Mesothelial cell of epicardium (in vitro differentiated cells): ENCODE results near the gene METRNL. TPM values are rescaled to one million over a fixed set of nuclear protein-coding genes. Genes with fewer than 3 reads are reported as not detected.

Experiments
- DNase-seq, 2 experiments: peaks; one replicate each; pipeline ENCODE4 v3.0.0; 2021; ENCODE audit warnings: low spot score in 2 of 2; ENCODE audit not compliant: unreplicated experiment in 2 of 2
- H3K27ac Mint-ChIP-seq: 2 replicates; pipeline ENCODE4 v1.8.0; 2021; ENCODE audit warnings: mixed read lengths
- H3K27me3 Mint-ChIP-seq: 2 replicates; pipeline ENCODE4 v1.8.0; 2021; ENCODE audit warnings: low read depth, mixed read lengths
- H3K36me3 Mint-ChIP-seq: 2 replicates; pipeline ENCODE4 v1.8.0; 2021; ENCODE audit warnings: mixed read lengths
- H3K4me1 Mint-ChIP-seq: 2 replicates; pipeline ENCODE4 v1.8.0; 2021; ENCODE audit warnings: mixed read lengths
- H3K4me3 Mint-ChIP-seq: 2 replicates; pipeline ENCODE4 v1.8.0; 2021; ENCODE audit warnings: mild to moderate bottlenecking, moderate library complexity, mixed read lengths
- H3K9me3 Mint-ChIP-seq: 2 replicates; pipeline ENCODE4 v1.8.0; 2021; ENCODE audit warnings: mixed read lengths
- CTCF ChIP-seq: fragments of 200-600 bp; sonication (generic); IDR thresholded peaks from one replicate; pipeline ENCODE4 v1.5.0; 2021; ENCODE audit warnings: antibody characterized with exemption; ENCODE audit not compliant: unreplicated experiment
- total RNA-seq: library from RNA; stranded (reverse); gene quantifications from 3 replicates; pipeline ENCODE4 v1.2.1, GENCODE V29; 2021

METRNL gene
- total RNA-seq, 1 donor from 2014 or later: 106 TPM

DNA sequence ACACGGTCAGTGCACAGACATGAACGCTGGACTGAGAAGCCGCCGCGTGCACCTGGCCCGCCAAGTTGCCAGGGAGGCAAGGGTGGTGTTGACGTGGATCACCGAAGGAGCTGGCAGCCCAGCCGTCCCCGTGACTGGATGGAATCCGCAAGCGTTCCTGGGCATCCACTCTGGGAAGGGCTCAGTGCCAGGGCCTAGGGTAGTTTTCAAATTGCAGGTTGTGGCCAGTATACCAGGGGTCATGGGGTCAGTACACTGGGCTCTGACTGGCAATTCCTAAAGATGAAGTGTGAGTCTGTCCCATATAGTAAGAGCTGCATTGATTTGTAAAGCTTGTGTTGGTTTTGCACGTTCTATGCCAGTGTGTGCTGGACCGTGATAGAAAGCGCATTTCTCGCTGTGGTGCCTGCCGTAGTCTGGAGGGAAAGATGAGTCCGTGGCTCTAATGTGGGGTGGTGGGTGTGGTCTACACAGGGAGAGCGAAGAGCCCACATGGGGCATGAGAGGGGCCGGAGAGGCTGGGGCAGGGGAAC, 21.1 kb upstream of the METRNL start:
- H3K4me1 Mint-ChIP-seq: peaks cover 10% of the 10 kb centered on the region
- no peak for DNase-seq
- no peak overlapping the region for H3K4me3 Mint-ChIP-seq
- TF ChIP-seq CTCF: no peak
- H3K36me3 Mint-ChIP-seq: no peaks in the 10 kb centered on the region
- no peaks in the 10 kb centered on the region for H3K9me3 Mint-ChIP-seq
- no peaks in the 10 kb centered on the region for H3K27me3 Mint-ChIP-seq
- no peak overlapping the region for H3K27ac Mint-ChIP-seq

DNA sequence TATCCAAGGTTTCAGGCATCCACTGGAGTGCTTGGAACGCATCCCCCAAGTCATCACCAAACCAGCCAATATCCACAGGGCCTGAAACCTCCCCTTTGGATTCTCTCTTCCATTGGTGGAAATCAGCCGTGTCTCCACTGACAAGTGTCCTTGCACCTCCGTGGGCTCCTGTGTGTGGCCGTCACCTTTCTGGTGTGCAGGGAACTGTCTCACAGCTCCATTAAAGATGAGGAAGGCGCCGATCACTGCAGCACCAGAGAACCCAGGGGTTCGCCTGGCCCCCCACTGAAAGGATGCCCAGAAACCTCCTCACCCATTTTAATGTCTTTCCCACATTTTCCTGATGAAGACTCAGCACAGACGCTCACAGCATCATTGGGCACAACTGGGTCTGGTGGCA, 17.8 kb upstream of the METRNL start:
- peaks cover 7% of the 10 kb centered on the region for H3K4me1 Mint-ChIP-seq
- no peaks in the 10 kb centered on the region for H3K27me3 Mint-ChIP-seq
- no peaks in the 10 kb centered on the region for H3K9me3 Mint-ChIP-seq
- TF ChIP-seq CTCF: no peak
- no peak overlapping the region for H3K4me3 Mint-ChIP-seq
- peak in 1 of 2 experiments; percentile 22 for DNase-seq
- no peaks in the 10 kb centered on the region for H3K36me3 Mint-ChIP-seq
- no peak overlapping the region for H3K27ac Mint-ChIP-seq

- no peak for TF ChIP-seq CTCF
- H3K9me3 Mint-ChIP-seq: no peaks in the 10 kb centered on the region
- DNase-seq: peak; percentile 8 to 35
- no peak overlapping the region for H3K4me3 Mint-ChIP-seq
- no peak overlapping the region for H3K27ac Mint-ChIP-seq
- peaks cover 7% of the 10 kb centered on the region for H3K4me1 Mint-ChIP-seq
- no peaks in the 10 kb centered on the region for H3K36me3 Mint-ChIP-seq
- H3K27me3 Mint-ChIP-seq: no peaks in the 10 kb centered on the region
Measured at GRCh38 chr17:83062011-83062817, 17.2 kb upstream of the METRNL start.

GRCh38 chr17:83062818-83063671, 16.4 kb upstream of the METRNL start:
- no peak overlapping the region for H3K27ac Mint-ChIP-seq
- TF ChIP-seq CTCF: no peak
- H3K4me3 Mint-ChIP-seq: no peak overlapping the region
- H3K27me3 Mint-ChIP-seq: no peaks in the 10 kb centered on the region
- H3K36me3 Mint-ChIP-seq: no peaks in the 10 kb centered on the region
- H3K9me3 Mint-ChIP-seq: no peaks in the 10 kb centered on the region
- peaks cover 7% of the 10 kb centered on the region for H3K4me1 Mint-ChIP-seq
- DNase-seq: peak; percentile 14 to 37

DNA sequence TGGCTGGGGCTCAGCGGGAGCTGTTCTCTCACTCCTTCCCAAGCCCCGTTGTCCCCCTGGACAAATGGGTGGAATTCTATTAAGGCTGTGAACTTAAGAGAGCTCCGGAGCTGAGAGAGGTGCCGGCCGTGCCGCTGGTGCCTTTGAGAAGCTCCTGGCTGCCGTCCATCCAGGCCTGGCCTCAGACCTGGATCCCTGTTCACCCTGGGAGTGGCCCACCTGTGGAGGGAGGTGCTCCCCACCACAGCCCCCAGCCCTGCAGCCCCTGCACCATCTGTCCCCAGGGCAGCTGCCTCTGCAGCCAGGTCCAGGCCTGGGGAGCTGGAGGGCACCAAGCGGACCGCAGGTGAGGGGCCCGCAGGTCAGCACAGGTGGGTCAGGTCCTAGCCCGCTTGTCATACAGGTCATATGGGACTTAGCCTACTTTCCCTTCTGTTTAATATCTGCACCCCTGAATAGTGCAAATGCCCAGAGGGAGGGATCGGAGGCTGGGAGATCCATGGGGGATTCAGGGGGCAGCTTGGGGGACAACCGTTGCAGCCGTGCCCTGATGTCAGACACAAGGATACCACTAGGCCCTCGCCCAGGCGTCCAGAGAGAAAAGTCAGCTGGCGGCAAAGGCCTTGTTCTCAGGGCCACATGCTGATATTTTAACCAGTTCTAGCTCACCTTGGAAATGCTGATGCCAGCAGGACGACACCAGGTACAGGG, 15.2 kb upstream of the METRNL start:
- Mint-ChIP-seq H3K36me3 (no peaks in the 10 kb centered on the region), H3K27me3 (no peaks in the 10 kb centered on the region), H3K4me3 (no peak overlapping the region), H3K27ac (no peak overlapping the region), H3K4me1 (peaks cover 7% of the 10 kb centered on the region), H3K9me3 (no peaks in the 10 kb centered on the region)
- peak; percentile 14 to 30 for DNase-seq
- TF ChIP-seq CTCF: no peak
